ENCODE results near the gene RASA2.

Gene RASA2

DNA sequence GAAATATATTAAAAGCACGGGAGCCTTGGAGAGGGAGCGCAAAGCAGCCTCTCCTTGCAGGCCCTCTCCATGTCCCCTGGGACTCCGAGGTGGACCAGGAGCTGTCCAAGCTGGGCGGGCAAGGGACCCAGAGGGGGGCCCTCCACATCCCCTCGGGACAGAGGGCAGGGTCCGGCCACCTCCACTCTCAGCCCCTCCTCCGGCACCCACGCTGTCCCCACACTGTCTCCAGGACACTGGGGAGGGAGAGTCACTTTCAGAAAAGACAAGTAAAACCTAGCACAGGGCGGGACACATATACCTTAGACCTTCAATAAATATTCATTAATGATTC lies 173.8 kb downstream of the RASA2 start:
- in situ Hi-C loops (cut with MboI; ENCODE audit: low pct_unique_long_range_greater_than_20kb, low sequenced_read_pairs, unreplicated experiment) = no loop called here
- DNase-seq (ENCODE audit: low spot score) = no peak
- TF ChIP-seq, protein P1, sequence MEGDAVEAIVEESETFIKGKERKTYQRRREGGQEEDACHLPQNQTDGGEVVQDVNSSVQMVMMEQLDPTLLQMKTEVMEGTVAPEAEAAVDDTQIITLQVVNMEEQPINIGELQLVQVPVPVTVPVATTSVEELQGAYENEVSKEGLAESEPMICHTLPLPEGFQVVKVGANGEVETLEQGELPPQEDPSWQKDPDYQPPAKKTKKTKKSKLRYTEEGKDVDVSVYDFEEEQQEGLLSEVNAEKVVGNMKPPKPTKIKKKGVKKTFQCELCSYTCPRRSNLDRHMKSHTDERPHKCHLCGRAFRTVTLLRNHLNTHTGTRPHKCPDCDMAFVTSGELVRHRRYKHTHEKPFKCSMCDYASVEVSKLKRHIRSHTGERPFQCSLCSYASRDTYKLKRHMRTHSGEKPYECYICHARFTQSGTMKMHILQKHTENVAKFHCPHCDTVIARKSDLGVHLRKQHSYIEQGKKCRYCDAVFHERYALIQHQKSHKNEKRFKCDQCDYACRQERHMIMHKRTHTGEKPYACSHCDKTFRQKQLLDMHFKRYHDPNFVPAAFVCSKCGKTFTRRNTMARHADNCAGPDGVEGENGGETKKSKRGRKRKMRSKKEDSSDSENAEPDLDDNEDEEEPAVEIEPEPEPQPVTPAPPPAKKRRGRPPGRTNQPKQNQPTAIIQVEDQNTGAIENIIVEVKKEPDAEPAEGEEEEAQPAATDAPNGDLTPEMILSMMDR (IDR thresholded peaks at IDR 0.05; ENCODE audit: extremely low read depth, insufficient read depth, missing control alignments) = no peak

DNA sequence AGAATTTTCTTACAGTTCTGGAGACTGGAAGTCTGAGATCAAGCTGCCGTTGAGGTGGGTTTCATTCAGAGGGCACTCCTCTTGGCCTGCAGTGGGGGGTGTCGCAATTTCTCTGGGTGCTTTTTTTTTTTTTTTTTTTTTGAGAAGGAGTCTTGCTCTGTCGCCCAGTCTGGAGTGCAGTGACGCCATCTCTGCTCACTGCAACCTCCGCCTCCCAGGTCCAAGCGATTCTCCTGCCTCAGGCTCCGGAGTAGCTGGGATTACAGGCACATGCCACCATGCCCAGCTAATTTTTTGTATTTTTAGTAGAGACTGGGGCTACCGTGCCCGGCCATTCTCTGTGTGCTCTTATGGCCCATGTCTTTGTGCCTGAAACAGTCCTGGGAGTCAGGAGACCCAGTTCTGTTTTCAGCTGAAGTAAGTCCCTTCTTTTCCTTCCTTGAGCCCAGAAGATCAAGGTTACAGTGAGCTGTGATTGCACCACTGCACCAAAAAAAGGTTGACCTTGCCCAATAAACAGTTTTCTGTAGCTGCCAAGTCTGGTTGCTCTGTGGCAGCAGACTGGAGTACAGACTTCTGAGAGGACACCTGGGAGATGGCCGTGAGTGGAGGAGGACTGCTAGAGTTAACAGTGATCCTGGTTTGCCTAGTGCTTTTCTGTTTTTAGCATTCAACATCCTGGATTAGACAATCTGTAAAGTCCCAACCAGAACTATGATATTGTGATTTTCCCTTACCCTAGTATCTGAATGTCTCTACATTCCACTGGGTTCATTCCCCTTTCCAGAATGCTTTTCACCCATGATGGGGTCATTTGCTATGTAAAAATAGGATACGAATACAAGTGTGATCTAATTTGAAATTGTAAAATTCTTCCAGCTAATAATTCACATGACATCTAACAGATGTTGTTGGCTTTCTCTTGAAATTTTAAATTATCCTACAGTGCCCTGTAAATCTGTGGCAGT lies 174.7 kb downstream of the RASA2 start:
- in situ Hi-C loops (cut with MboI; ENCODE audit: low pct_unique_long_range_greater_than_20kb, low sequenced_read_pairs, unreplicated experiment) = no loop called here
- DNase-seq (ENCODE audit: low spot score) = no peak
- TF ChIP-seq, protein P1 (IDR thresholded peaks at IDR 0.05; ENCODE audit: extremely low read depth, insufficient read depth, missing control alignments) = no peak

DNA sequence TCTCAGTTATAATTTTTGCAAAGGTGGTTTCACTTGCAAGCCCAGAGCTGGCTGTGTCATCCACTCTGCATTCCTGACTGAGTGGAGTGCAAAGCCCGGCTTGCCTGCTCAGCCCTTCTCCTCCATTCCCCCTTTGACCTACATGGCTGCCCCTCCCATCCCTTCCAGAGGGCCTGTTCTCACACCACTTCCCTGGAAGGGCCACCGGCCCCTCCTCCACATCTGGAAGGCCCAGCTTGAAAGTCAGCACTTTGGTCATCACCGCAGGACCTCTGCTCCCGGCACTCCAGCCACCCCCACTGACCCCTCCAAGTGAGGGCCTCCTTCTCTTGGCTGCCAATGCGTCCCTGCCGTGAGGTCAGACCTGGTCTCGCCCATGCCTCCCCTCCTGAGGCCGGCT lies 177.2 kb downstream of the RASA2 start:
- in situ Hi-C loops (cut with MboI; ENCODE audit: low pct_unique_long_range_greater_than_20kb, low sequenced_read_pairs, unreplicated experiment) = no loop called here
- TF ChIP-seq, protein P1 (IDR thresholded peaks at IDR 0.05; ENCODE audit: extremely low read depth, insufficient read depth, missing control alignments) = no peak
- DNase-seq (ENCODE audit: low spot score) = no peak

Measured in GM13977 (cell line).